ENCODE data around the gene OR2H1. TPM values are rescaled to one million over a fixed set of nuclear protein-coding genes. Genes with fewer than 3 reads are reported as not detected.

Gene OR2H1
- total RNA-seq, 3 donors from 2014 or later, result not detected

GRCh38 chr6:29505808-29506207 is 48.9 kb downstream of the OR2H1 start:
- no peaks in the 10 kb centered on the region for H3K9me3 ChIP-seq
- TF ChIP-seq CTCF (IDR thresholded peaks at IDR 0.05), result no peak
- ATAC-seq (no peak), DNase-seq (no peak)
- H3K36me3 ChIP-seq (ENCODE audit: low read depth), result no peaks in the 10 kb centered on the region
- intact Hi-C loops (cut with DNase I, micrococcal nuclease), result no loop called here
- H3K4me1 ChIP-seq (ENCODE audit: low read depth), result no peaks in the 10 kb centered on the region
- no peak overlapping the region for H3K4me3 ChIP-seq

GRCh38 chr6:29506446-29507067 is 49.6 kb downstream of the OR2H1 start:
- H3K4me1 ChIP-seq (ENCODE audit: low read depth), result no peaks in the 10 kb centered on the region
- intact Hi-C loops (cut with DNase I, micrococcal nuclease), result no loop called here
- no peak for DNase-seq

GRCh38 chr6:29507319-29507718 is 50.4 kb downstream of the OR2H1 start:
- Histone ChIP-seq H3K4me3 (no peak overlapping the region), H3K36me3 (ENCODE audit: low read depth) (no peaks in the 10 kb centered on the region), H3K4me1 (ENCODE audit: low read depth) (no peaks in the 10 kb centered on the region), H3K9me3 (no peaks in the 10 kb centered on the region)
- intact Hi-C loops (cut with DNase I, micrococcal nuclease), result no loop called here
- DNase-seq (no peak), ATAC-seq (no peak)
- no peak for TF ChIP-seq CTCF (IDR thresholded peaks at IDR 0.05)

More at GRCh38 chr6:29506446-29507067, 49.6 kb downstream of the OR2H1 start:
- Histone ChIP-seq H3K4me3 (no peak overlapping the region), H3K9me3 (no peaks in the 10 kb centered on the region), H3K36me3 (ENCODE audit: low read depth) (no peaks in the 10 kb centered on the region)
- TF ChIP-seq CTCF (IDR thresholded peaks at IDR 0.05), result no peak
- no peak for ATAC-seq

GRCh38 chr6:29509239-29509638 is 52.3 kb downstream of the OR2H1 start:
- no peaks in the 10 kb centered on the region for H3K9me3 ChIP-seq
- no peak for DNase-seq
- ATAC-seq, result no peak
- no peaks in the 10 kb centered on the region for H3K36me3 ChIP-seq (ENCODE audit: low read depth)
- no peak overlapping the region for H3K4me3 ChIP-seq
- intact Hi-C loops (cut with DNase I, micrococcal nuclease), result no loop called here
- TF ChIP-seq CTCF (IDR thresholded peaks at IDR 0.05), result no peak
- no peaks in the 10 kb centered on the region for H3K4me1 ChIP-seq (ENCODE audit: low read depth)

GRCh38 chr6:29509711-29510110 is 52.8 kb downstream of the OR2H1 start:
- no peaks in the 10 kb centered on the region for H3K9me3 ChIP-seq
- intact Hi-C loops (cut with DNase I, micrococcal nuclease), result no loop called here
- no peaks in the 10 kb centered on the region for H3K36me3 ChIP-seq (ENCODE audit: low read depth)
- DNase-seq, result no peak
- H3K4me1 ChIP-seq (ENCODE audit: low read depth), result no peaks in the 10 kb centered on the region
- no peak for ATAC-seq
- TF ChIP-seq CTCF (IDR thresholded peaks at IDR 0.05), result no peak
- no peak overlapping the region for H3K4me3 ChIP-seq

GRCh38 chr6:29510202-29510601 is 53.2 kb downstream of the OR2H1 start:
- DNase-seq (no peak), ATAC-seq (no peak)

More at GRCh38 chr6:29510202-29510601, 53.2 kb downstream of the OR2H1 start:
- no peaks in the 10 kb centered on the region for H3K9me3 ChIP-seq
- H3K4me3 ChIP-seq, result no peak overlapping the region
- H3K4me1 ChIP-seq (ENCODE audit: low read depth), result no peaks in the 10 kb centered on the region
- no peaks in the 10 kb centered on the region for H3K36me3 ChIP-seq (ENCODE audit: low read depth)
- TF ChIP-seq CTCF (IDR thresholded peaks at IDR 0.05), result no peak
- intact Hi-C loops (cut with DNase I, micrococcal nuclease), result no loop called here

Data from mucosa of descending colon (tissue), 3 donors.